ENCODE data around the gene GLT8D2.

GLT8D2 gene

GRCh38 chr12:103944964-103945363, 105.0 kb downstream of the GLT8D2 start:
- DNase-seq = no peak

All from stimulated activated CD4-positive, alpha-beta T cell treated with anti-CD3 and anti-CD28 coated beads, Interleukin-4, amount 100 ng/mL, for 24 hours (primary cell).